Sigmoid colon (tissue), 4 donors: ENCODE data around the gene LRRC37A2.
"Not testable (repeated sequence)": the region's sequence is repeated elsewhere in the genome, so short reads cannot be mapped to it uniquely, and the experiment has no call there.

ENCODE experiments used
- POLR2AphosphoS5 ChIP-seq, 4 donors: sonication (generic); formaldehyde crosslinking; IDR thresholded peaks; one replicate each; pipeline ENCODE4 v1.6.1; 2017; ENCODE audit warnings: antibody characterized with exemption in 4 of 4
- TF ChIP-seq, protein P1 (sequence below), 4 experiments: fragments of 450-650 bp in 3 of 4; fragments of 200-600 bp in 1 of 4; IDR thresholded peaks; one replicate each; pipeline ENCODE4 v1.5.1; 2016 to 2019; ENCODE audit warnings: antibody characterized with exemption in 4 of 4, mild to moderate bottlenecking in 3 of 4, moderate library complexity in 2 of 4

DNA sequence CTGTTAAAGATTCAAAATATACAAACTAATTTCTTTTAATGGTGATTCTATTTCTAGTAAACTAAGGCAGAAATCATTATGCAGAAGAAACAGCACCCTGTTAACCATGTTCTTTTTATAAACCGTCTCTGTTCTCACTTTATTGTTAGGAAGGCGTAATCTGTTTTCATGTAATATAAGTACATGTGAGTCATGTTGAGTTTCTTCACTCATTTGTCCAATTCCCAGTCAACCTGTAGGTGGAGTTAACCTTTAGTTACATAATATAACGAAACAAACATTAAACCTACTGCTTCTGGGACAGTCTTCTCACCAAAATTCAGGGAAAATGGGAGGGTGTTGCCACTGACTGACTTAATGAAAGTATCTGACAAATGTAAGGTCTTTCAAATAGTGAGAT lies 37.8 kb upstream of the LRRC37A2 start:
- TF ChIP-seq, protein P1, sequence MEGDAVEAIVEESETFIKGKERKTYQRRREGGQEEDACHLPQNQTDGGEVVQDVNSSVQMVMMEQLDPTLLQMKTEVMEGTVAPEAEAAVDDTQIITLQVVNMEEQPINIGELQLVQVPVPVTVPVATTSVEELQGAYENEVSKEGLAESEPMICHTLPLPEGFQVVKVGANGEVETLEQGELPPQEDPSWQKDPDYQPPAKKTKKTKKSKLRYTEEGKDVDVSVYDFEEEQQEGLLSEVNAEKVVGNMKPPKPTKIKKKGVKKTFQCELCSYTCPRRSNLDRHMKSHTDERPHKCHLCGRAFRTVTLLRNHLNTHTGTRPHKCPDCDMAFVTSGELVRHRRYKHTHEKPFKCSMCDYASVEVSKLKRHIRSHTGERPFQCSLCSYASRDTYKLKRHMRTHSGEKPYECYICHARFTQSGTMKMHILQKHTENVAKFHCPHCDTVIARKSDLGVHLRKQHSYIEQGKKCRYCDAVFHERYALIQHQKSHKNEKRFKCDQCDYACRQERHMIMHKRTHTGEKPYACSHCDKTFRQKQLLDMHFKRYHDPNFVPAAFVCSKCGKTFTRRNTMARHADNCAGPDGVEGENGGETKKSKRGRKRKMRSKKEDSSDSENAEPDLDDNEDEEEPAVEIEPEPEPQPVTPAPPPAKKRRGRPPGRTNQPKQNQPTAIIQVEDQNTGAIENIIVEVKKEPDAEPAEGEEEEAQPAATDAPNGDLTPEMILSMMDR (IDR thresholded peaks at IDR 0.05): not testable (repeated sequence)
- TF ChIP-seq POLR2AphosphoS5 (IDR thresholded peaks at IDR 0.05): not testable (repeated sequence)
